ENCODE data around the gene GIT2.

DNA sequence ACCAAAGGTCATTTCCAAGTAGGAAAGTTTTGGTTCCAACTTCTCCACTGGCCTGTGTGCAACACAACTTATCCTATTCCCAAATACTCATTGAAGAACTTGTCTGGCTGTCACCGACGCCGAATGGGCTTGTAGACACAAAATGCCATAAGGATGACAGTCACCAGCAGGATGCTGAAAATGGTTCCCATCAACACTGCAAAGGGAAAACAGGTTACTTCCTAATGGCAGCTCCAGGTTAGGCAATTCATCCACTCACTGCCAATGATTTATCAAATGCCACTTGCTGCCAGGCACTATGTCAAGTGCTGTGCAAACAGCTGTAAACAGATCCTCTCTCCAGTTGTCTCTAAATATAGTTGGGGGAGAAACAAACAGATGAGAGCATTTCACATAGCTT lies 46.1 kb upstream of the GIT2 start:
- TF ChIP-seq, protein P1, sequence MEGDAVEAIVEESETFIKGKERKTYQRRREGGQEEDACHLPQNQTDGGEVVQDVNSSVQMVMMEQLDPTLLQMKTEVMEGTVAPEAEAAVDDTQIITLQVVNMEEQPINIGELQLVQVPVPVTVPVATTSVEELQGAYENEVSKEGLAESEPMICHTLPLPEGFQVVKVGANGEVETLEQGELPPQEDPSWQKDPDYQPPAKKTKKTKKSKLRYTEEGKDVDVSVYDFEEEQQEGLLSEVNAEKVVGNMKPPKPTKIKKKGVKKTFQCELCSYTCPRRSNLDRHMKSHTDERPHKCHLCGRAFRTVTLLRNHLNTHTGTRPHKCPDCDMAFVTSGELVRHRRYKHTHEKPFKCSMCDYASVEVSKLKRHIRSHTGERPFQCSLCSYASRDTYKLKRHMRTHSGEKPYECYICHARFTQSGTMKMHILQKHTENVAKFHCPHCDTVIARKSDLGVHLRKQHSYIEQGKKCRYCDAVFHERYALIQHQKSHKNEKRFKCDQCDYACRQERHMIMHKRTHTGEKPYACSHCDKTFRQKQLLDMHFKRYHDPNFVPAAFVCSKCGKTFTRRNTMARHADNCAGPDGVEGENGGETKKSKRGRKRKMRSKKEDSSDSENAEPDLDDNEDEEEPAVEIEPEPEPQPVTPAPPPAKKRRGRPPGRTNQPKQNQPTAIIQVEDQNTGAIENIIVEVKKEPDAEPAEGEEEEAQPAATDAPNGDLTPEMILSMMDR (conservative IDR thresholded peaks at IDR 0.05; ENCODE audit: low read depth in 2 of 2), result no peak
- no peak for TF ChIP-seq EZH2 (IDR thresholded peaks at IDR 0.05; ENCODE audit: low read depth, unreplicated experiment)
- TF ChIP-seq POLR2AphosphoS5 (IDR thresholded peaks at IDR 0.05; ENCODE audit: low read depth), result no peak
- TF ChIP-seq STAT1 (IDR thresholded peaks at IDR 0.05; ENCODE audit: unreplicated experiment), result no peak
- no peak for TF ChIP-seq CREB1 (CRISPR knock-in tag; IDR thresholded peaks at IDR 0.05; ENCODE audit: low read depth)
- TF ChIP-seq EZH2phosphoT487 (IDR thresholded peaks at IDR 0.05; ENCODE audit: unreplicated experiment), result no peak
- TF ChIP-seq ZNF331 (CRISPR knock-in tag; IDR thresholded peaks at IDR 0.05; ENCODE audit: low read depth), result no peak
- TF ChIP-seq, protein P2, sequence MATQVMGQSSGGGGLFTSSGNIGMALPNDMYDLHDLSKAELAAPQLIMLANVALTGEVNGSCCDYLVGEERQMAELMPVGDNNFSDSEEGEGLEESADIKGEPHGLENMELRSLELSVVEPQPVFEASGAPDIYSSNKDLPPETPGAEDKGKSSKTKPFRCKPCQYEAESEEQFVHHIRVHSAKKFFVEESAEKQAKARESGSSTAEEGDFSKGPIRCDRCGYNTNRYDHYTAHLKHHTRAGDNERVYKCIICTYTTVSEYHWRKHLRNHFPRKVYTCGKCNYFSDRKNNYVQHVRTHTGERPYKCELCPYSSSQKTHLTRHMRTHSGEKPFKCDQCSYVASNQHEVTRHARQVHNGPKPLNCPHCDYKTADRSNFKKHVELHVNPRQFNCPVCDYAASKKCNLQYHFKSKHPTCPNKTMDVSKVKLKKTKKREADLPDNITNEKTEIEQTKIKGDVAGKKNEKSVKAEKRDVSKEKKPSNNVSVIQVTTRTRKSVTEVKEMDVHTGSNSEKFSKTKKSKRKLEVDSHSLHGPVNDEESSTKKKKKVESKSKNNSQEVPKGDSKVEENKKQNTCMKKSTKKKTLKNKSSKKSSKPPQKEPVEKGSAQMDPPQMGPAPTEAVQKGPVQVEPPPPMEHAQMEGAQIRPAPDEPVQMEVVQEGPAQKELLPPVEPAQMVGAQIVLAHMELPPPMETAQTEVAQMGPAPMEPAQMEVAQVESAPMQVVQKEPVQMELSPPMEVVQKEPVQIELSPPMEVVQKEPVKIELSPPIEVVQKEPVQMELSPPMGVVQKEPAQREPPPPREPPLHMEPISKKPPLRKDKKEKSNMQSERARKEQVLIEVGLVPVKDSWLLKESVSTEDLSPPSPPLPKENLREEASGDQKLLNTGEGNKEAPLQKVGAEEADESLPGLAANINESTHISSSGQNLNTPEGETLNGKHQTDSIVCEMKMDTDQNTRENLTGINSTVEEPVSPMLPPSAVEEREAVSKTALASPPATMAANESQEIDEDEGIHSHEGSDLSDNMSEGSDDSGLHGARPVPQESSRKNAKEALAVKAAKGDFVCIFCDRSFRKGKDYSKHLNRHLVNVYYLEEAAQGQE (IDR thresholded peaks at IDR 0.05; ENCODE audit: unreplicated experiment), result no peak

Data from GM23338 (cell line).